ENCODE data around the gene DCTN4.

DCTN4 gene

GRCh38 chr5:150670275-150670947 is 88.4 kb downstream of the DCTN4 start:
- no peak for DNase-seq (ENCODE audit: low spot score)

GRCh38 chr5:150665044-150665443 is 93.8 kb downstream of the DCTN4 start:
- no peak for DNase-seq (ENCODE audit: low spot score)

- no peak for DNase-seq (ENCODE audit: low spot score)
These were observed 94.9 kb downstream of the DCTN4 start for GRCh38 chr5:150663936-150664335.

- no peak for DNase-seq (ENCODE audit: low spot score)
These were observed 95.9 kb downstream of the DCTN4 start for GRCh38 chr5:150662731-150663516.

- DNase-seq (ENCODE audit: low spot score), result no peak
These were observed 96.8 kb downstream of the DCTN4 start for GRCh38 chr5:150661821-150662596.

- DNase-seq (ENCODE audit: low spot score), result no peak
These were observed 97.7 kb downstream of the DCTN4 start, which contains the start of gene MYOZ3 for GRCh38 chr5:150661086-150661485. MYOZ3 (plus strand) TSS chr5:150661251; CDS start chr5:150662942, 1,691 bp downstream.

- no peak for DNase-seq (ENCODE audit: low spot score)
These were observed 98.5 kb downstream of the DCTN4 start for GRCh38 chr5:150660108-150660831.

GRCh38 chr5:150659360-150660107 is 99.3 kb downstream of the DCTN4 start:
- DNase-seq (ENCODE audit: low spot score), result no peak

GRCh38 chr5:150658699-150659265 is 100.0 kb downstream of the DCTN4 start:
- no peak for DNase-seq (ENCODE audit: low spot score)

All from activated CD4-positive, alpha-beta T cell treated with anti-CD3 and anti-CD28 coated beads, Interleukin-2, Interleukin-4, amounts not matched to agents 100 ng/mL and 50 ng/mL, durations not matched to agents 16 hours and 8 hours (primary cell).